NCI-H748 (cell line): ENCODE results near the gene NNMT.
"Not testable (repeated sequence)": the region's sequence is repeated elsewhere in the genome, so short reads cannot be mapped to it uniquely, and the experiment has no call there.

Experiments used
- DNase-seq: peaks from one replicate; lab custom pipeline; 2025; ENCODE audit not compliant: unreplicated experiment; lab: John Stamatoyannopoulos, UW

The NNMT gene

DNA sequence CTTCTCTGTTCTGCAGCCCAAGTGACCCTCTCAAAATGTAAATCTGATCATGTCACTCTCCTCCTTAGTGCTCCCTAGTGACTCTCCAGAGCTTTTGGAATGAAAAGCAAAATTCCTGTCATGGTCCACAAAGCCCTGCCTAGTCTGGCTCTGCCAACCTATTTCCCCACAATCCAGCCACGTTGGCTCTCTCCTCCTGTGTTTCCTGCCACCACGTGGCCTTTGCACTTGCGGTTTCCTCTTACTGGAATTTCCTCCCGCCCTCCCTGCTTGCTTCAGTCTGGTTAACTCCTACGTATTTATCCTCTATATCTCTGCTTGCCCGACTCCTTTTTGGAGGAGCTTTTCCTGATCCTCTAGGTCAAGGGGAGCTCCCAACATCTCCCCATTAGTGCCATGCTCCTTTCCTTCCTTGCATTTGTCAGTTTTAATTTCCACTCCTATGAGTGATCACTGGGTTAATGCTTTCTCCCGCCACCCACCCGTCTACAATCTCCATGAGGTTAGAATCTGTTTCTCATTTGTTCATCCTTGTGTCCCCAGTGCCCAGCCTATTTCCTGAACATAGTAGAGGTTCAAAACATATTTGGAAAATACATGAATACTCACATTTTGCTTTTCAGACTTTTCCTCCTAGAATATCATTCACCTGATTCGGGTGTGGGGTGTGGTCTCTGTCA, 11.5 kb downstream of the NNMT start:
- no peak for DNase-seq

DNA sequence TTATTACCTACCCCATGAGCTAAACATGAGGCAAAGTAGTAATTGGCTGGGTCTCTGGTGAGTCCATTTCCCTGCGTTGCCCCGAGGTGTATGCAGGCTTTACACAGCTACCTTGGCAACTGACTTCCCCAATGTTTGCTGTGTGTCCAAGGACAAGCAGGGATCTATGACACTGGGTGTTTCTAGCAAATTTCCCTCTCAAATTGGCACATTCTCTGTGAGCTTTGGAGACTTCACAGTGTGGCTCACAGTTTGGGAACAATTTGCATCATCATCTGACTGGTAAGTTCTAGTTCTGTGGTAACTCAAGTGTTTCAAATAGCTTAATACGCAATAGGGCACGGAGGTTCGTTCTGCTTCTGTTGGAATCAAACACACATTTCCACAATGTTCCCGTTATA, 12.5 kb downstream of the NNMT start:
- DNase-seq: peak; percentile 69

- DNase-seq: no peak
These were observed 13.3 kb downstream of the NNMT start for GRCh38 chr11:114309517-114309916.

DNA sequence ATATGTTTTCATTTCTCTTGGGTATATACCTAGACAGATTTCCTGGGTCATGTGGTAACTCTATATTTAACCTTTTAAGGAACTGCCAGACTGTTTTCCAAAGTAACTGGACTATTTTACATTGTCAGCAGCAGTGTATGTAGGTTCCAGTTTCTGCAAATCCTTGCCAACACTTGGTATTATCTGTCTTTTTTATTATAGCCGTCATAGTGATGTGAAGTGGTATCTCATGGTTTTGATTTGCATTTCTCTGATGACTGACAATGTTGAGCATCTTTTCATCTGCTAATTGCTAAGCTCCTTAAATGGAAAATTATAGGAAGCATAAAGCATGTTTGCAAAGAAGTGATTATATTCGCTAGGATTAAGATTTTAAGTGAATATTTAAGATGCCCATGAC, 13.9 kb downstream of the NNMT start:
- DNase-seq: no peak

DNA sequence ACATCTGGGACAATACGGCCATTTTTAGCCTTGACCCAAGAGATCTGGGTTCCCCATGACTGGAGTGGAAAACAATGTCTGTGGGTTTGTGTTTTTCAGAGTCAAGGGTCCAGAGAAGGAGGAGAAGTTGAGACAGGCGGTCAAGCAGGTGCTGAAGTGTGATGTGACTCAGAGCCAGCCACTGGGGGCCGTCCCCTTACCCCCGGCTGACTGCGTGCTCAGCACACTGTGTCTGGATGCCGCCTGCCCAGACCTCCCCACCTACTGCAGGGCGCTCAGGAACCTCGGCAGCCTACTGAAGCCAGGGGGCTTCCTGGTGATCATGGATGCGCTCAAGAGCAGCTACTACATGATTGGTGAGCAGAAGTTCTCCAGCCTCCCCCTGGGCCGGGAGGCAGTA, 15.7 kb downstream of the NNMT start:
- DNase-seq: no peak

GRCh38 chr11:114314096-114314495, 17.9 kb downstream of the NNMT start:
- no peak for DNase-seq

GRCh38 chr11:114315749-114316368, 19.7 kb downstream of the NNMT start:
- DNase-seq: peak; percentile 75

DNA sequence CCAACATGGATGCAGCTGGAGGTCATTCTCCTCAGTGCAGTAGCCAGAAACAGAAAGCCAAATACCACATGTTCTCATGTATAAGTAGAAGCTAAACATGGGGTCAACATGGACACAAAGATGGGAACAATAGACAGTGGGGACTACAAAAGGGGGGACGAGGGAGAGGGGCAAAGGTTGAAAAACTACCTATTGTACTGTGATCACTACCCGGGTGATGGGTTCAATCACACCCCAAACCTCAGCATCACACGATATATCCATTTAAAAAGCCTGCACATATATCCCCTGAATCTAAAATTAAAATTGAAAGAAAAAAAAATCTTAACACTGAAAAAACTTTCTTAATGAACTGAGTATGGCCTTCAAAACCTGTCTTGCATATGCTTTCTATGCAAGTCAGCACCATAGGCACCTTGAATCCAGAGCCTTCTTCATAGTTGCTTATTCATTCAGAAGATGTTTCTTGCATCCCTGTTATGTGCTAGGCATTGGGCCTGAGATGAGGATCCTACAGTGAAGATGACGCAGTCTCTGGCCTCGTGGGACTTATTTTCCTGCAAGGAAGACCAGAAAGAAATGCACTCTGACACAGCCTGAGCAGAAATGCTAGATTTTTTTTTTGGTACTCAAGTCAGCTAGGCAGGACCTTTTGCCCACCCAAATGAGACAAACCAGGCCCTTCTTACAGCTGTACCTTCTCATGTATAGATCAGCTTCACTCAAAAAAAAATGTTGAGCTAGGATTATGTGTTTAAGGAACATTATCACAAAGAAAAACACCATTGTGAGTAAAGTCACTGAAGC, 21.0 kb downstream of the NNMT start:
- DNase-seq: no peak

GRCh38 chr11:114317787-114318137, 21.6 kb downstream of the NNMT start:
- DNase-seq: peak; percentile 59

DNA sequence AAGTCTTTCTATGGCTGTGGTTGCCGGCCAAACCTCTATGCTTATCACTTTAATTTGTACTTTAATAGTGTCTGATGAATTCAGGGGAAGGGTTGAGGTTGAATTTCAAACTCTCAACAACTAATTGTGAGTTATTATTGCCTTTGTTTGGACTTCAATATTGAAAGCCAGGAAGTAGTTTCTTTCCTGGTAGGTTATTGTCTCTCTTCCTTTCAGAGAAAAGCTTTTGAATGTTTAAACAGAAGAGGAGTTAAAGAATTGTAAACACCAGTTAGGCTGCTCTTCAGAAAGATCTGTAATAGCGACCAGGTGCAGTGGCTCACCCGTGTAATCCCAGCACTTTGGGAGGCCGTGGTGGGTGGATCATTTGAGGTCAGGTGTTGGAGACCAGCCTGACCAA, 22.2 kb downstream of the NNMT start:
- DNase-seq: peak; percentile 90

- no peak for DNase-seq
These were observed 23.6 kb downstream of the NNMT start for GRCh38 chr11:114319716-114320328.

DNA sequence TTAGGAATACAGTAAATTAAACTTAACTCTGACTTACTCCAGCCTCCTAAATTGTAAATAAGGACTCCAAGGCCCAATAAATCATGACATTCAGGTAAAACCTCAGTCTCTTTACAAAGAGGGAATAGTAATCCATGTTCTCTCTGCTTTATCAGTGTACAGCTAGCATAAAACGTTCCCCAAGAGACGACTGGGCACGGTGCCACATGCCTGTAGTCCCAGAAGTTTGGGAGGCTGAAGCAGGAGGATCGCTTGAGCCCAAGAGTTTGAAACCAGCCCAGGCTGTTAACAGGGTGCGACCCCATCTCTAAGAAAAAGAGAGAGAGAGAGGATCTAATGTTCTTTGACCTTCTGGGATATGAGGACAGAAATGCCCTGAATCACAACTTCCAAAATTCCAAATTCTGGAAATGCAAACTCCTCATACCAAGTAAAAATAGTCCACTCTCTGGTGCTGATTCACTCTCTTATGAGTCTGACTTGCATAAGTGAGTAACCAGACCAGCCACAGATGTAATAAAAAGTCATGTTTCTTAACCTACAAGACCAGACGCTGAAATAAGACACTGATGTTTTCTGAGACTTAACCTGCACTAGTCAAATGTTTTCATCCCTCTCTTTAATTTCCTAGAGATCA, 25.5 kb downstream of the NNMT start:
- DNase-seq: no peak

DNA sequence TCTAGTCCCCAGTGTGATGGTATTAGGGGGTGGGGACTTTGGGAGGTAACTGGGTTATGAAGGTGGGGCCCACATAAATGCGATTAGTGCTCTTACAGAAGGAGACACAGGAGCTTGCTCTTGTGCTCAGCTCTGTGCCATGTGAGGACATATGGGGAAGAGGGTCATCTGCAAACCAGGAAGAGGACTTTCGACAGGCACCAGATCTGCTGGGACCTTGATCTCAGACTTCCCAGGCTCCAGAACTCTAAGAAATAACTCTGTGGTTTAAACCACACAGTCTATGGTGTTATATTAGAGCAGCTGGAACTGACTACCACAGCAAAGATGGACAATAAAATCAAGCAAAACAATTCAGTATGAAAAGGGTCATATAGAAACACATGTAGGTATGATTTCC, 26.7 kb downstream of the NNMT start:
- DNase-seq: no peak

DNA sequence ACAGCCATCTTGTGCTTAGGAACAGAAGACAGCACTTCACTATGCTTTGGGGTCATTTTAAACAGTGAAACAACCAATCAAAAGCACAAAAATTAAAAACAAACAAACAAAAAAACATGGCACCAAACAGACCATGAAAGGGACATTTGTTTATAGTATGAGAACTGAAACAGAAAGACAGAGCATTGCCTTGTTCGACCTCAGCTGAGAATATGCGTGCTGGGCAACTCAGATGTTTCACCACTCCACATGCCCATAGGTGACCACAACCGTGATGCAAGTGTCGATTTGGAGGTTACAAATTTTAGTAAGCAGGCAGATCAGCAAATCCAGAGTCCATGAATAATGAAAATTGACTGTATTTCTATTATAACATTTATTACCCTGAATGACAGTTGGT, 30.0 kb downstream of the NNMT start:
- DNase-seq: no peak

DNA sequence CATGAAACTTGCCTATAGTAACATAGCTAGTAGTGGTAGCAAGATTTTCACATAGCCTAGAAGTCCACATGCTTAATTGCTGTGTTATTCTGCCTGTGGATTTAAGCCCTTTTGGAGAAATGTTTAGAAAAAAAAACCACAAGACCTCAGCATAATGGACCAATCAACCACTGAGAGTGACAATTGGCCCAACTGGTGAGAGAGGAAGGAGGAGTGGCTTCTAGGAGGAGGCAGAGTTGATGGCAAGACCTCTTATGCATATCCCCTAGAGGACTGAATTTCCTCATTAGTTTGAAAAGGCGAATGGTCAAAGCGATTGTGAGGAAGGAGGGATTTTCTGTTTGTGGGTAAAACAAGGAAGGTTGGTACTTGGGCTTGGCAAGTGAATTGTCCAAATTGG, 30.6 kb downstream of the NNMT start:
- DNase-seq: no peak

DNA sequence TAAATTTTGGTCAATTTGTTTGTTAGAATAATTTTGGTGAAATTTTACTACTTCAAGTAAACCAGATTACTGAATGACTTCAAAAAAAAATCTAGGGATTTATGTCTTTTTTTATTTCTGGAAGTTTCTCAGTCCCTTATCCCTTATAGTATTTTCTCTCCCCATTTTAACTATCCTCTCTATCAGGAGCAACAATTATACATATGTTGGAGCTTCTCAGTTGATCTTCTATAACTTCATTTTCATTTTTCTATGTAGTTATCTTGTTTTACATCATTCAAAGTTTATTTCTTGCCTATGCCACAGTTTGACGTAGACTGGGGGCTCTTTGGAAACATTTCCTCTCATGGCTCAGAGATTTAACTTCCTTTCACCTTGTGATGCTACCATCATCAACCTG, 34.2 kb downstream of the NNMT start:
- no peak for DNase-seq

DNA sequence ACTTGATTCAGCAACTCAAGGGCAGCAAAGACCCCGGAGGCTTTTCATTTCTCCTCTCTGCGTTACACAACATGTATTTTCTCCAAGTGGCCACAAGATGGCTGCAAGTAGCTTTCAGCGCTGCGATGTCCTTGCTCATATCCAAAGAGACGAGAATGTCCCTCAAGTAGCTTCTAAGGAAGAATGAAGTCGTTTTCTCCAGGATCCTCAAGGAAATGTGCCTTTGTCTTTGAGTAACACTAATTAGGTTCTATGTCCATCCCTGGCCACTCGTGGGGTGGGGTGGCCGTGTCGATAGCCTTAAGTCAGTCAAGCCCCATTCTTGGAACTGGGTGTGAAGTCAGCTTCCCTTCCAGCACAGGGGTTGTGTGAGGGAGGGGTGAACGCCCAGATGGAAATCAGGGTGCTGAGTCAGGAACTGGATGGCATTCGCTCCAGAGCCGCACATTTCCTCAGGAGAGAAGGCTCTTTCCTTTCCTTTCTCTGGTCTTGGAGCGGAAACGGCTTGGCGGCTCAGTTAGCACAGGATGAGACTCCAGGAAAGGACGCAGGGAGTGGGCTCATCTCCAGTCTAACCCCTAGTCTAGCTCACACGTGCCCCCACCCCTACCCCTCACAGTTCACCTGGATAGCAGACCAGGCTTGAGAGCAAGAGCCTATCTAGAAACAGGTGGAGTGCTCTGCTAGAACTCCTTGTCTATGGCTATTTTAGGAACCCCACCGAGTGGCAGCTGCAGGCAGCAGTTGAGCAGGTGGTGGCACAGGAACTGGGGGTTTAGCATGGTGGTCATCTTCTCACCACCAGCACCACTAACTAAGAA, 44.3 kb downstream of the NNMT start:
- DNase-seq: peak; percentile 72

DNA sequence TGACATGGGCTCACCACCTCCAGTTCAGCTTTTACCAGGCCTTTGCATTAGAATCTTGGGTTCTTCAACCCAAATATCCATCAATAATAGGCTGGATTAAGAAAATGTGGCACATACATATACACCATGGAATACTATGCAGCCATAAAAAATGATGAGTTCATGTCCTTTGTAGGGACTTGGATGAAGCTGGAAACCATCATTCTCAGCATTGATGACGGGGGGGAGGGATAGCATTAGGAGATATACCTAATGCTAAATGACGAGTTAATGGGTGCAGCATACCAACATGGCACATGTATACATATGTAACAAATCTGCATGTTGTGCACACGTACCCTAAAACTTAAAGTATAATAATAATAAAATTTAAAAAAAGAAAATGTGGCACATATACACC, 45.5 kb downstream of the NNMT start:
- DNase-seq: not testable (repeated sequence)

DNA sequence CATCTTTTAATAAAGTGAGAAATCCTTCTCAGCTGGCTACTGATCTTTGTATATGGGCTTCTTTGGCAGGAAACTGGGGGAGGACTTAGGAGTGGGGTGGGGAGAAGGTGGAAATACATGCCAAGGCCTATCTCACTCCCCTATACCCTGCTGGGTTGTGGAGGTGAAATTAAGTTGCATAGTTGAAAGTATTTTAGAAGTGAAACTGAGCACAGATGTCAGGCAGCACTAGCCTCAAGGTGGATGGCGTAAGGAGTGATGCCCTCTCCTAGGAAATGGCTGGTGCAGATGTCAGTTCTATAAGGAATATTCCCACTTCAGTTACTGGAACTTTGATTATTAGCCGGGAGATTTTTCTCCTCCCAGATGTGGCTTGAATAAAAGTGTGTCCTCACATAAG, 46.3 kb downstream of the NNMT start:
- no peak for DNase-seq

- DNase-seq: no peak
These were observed 46.8 kb downstream of the NNMT start for GRCh38 chr11:114343020-114343419.

DNA sequence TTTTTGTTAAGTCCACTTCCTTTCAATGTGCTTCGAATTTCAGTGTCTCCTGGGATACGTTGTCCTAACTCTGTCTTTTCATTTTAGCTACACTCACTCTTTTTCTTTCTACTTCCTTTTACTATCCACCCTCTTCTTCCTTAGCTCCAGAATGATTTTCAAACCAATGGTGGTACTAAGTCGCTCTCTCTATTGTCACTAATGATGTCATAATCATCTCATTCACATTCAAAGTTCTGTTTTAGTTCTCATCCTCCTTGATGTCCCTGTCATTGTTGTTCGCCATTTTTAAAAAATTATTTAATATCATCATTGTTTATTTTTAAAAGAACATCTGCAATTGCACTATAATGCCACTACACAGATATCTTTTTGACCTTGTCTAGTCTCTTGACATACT, 47.3 kb downstream of the NNMT start:
- no peak for DNase-seq
